Activated T-cell treated with anti-CD3 and anti-CD28 coated beads, Interleukin-2, amount 50 U/mL, for 72 hours (primary cell): Measurements from ENCODE around the gene SERINC5. TPM values are rescaled to one million over a fixed set of nuclear protein-coding genes. Genes with fewer than 3 reads are reported as not detected.

Source experiments
- ATAC-seq, 2 donors: fragments of 150-1000 bp; cut with Tn5 transposase; replicated peaks in 1 of 2; 2 replicates each; pipeline ENCODE4 v1.10.0; 2021; ENCODE audit warnings: moderate library complexity in 2 of 2, mild to moderate bottlenecking in 1 of 2
- DNase-seq, 2 donors: peaks; one replicate each; pipeline ENCODE4 v3.0.0; 2021 to 2022; ENCODE audit warnings: mixed read lengths in 1 of 2
- H3K27ac Mint-ChIP-seq: one replicate; pipeline ENCODE4 v1.8.0; 2022; ENCODE audit warnings: mild to moderate bottlenecking, moderate library complexity, mixed read lengths
- H3K27me3 Mint-ChIP-seq: one replicate; pipeline ENCODE4 v1.8.0; 2022; ENCODE audit warnings: low read depth, mixed read lengths
- H3K36me3 Mint-ChIP-seq, 2 donors: one replicate each; pipeline ENCODE4 v1.8.0; 2022; ENCODE audit warnings: mixed read lengths in 2 of 2, mild to moderate bottlenecking in 1 of 2; ENCODE audit not compliant: insufficient read depth in 2 of 2
- H3K4me1 Mint-ChIP-seq: one replicate; pipeline ENCODE4 v1.8.0; 2022; ENCODE audit warnings: low read depth, mixed read lengths
- H3K4me3 Mint-ChIP-seq, 2 donors: one replicate each; pipeline ENCODE4 v1.8.0; 2022; ENCODE audit warnings: mild to moderate bottlenecking in 2 of 2, mixed read lengths in 2 of 2, moderate library complexity in 2 of 2
- H3K9me3 Mint-ChIP-seq, 2 donors: one replicate each; pipeline ENCODE4 v1.8.0; 2022; ENCODE audit warnings: mixed read lengths in 2 of 2
- total RNA-seq, 2 donors: library from RNA; stranded (reverse); gene quantifications; one replicate each; pipeline ENCODE4 v1.2.3, GENCODE V29; 2022

Gene SERINC5
- total RNA-seq, 2 donors from 2014 or later: 41.1 to 48.3 TPM

DNA sequence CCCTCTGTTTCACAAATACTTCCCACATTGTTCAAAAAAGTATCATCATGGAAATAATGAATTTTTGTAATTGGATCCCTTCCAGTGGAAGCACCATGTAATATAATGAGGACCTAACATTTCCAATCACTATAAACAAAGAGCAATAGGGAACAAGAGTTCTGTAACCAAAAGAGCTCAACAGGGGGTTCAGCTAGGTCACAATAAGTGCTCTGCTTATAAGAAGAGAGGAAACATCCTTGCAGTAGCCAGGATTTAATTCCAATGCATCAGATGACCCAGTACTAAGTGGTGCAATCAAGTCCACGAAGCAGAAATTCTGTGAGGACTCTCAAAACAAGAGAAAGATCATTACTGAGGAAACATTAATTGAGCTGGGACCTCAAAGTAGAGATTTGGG, 5.9 kb downstream of the SERINC5 start:
- peaks cover 8 to 14% of the 10 kb centered on the region in 2 donors for H3K36me3 Mint-ChIP-seq
- H3K4me3 Mint-ChIP-seq: peak overlapping the region in 1 of 2 donors; percentile 53
- peaks cover under 1 to 2% of the 10 kb centered on the region in 2 donors for H3K9me3 Mint-ChIP-seq
- H3K27me3 Mint-ChIP-seq: no peaks in the 10 kb centered on the region
- peak overlapping the region; percentile 79 for H3K27ac Mint-ChIP-seq
- H3K4me1 Mint-ChIP-seq: peaks cover 93% of the 10 kb centered on the region
- DNase-seq (no peak), ATAC-seq (no peak)

DNA sequence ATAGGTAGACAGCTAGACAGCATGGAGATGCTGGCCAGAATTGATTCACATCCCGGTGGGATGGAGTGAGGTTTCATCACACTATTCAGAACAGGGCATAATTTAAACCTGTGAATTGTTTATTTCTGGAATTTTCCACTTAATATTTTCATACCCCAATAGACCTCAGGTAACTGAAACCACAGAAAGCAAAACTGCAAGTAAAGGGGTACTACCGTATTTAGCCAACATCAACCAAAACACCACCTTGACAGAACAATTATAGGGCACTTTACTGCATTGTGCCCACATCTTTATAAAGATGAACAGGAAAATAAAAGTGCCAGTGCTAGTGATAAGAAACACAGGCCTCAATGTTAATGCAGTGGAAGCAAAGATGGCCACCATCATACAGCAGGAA, 7.5 kb downstream of the SERINC5 start:
- Mint-ChIP-seq H3K27me3 (no peaks in the 10 kb centered on the region), H3K4me3 (peak overlapping the region; percentile 57 to 84), H3K9me3 (peaks cover 3 to 4% of the 10 kb centered on the region in 2 donors), H3K4me1 (peaks cover 80% of the 10 kb centered on the region), H3K27ac (peak overlapping the region; percentile 71), H3K36me3 (peaks cover 7 to 13% of the 10 kb centered on the region in 2 donors)
- DNase-seq (no peak), ATAC-seq (peak; percentile 1 to 12)

DNA sequence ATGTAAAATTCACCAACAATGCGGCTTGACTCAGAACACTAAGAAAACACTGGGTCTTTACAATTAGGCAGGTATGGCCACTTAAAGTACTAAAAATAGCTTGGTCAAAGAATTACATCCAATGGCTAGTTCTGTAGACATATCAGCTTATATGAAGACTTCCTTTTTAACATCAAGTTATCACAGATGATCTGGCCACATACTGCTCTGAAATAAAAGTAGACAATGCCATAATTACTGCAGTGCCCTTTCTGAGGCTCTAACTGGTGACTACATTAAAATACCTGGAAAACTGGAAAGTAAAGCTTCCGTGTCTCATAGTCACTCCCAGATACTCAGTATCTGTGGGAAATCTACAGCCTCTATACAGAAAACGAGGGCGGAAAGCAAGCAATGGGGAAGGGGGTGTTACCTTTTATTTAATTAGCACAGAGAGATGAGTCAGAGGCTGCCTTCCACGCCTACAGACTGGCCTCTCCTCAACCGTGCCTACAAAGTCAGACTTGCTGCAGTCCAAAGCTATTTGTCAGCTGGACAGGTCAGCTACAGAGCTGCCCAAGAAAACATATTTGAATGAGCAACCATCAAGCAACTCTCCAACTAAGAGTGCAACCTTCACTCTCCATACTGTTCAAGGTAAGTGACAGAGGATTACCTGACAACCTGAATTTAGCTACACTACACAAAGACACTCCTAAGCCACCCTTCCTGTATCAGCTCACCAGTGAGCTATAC, 8.7 kb downstream of the SERINC5 start:
- no peaks in the 10 kb centered on the region for H3K27me3 Mint-ChIP-seq
- peak overlapping the region; percentile 57 to 84 for H3K4me3 Mint-ChIP-seq
- ATAC-seq: peak; percentile 81 to 82
- peaks cover 11 to 18% of the 10 kb centered on the region in 2 donors for H3K36me3 Mint-ChIP-seq
- DNase-seq: peak; percentile 34 to 49
- H3K9me3 Mint-ChIP-seq: peaks cover 7 to 8% of the 10 kb centered on the region in 2 donors
- H3K27ac Mint-ChIP-seq: peak overlapping the region; percentile 56
- peaks cover 68% of the 10 kb centered on the region for H3K4me1 Mint-ChIP-seq

DNA sequence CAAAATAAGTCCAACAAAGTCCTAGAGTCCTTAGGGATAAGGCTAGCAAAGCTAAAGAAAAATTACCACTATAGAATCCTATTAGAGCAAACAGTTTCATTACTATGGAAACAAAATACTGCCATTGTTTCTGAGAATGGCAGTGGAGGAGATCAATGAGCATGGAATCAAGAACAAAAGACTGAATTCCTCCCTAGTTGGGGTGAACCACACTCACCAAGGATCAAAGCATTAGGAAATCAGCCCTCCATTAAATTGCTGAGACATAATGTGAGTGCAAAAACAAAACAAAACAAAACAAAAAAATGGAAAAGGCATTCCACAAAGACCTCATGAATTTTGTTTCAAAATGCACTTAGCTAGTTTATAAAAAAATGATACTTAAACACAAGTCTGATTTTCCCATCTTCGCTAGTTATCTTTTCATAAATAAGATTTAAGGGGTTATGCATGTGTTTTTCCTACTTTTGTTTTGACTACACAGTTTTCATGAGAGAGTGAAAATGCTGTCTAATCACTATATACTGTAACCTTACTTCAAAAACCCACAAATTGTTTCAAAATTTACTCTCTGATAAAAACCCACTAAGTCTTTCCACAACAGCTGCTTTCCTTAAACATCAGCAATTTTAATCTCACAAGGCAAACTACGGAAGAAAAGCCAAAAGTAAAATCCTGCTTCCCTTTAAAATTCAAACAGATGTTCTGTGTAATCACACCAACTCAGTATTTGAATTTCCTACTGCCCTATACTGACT, 9.7 kb downstream of the SERINC5 start:
- H3K4me3 Mint-ChIP-seq: peak overlapping the region; percentile 57 to 66
- peaks cover 19 to 27% of the 10 kb centered on the region in 2 donors for H3K36me3 Mint-ChIP-seq
- H3K4me1 Mint-ChIP-seq: peaks cover 68% of the 10 kb centered on the region
- no peaks in the 10 kb centered on the region for H3K27me3 Mint-ChIP-seq
- peak overlapping the region; percentile 72 for H3K27ac Mint-ChIP-seq
- H3K9me3 Mint-ChIP-seq: peaks cover 9 to 12% of the 10 kb centered on the region in 2 donors
- peak in 1 of 2 donors; percentile 26 for ATAC-seq
- no peak for DNase-seq

DNA sequence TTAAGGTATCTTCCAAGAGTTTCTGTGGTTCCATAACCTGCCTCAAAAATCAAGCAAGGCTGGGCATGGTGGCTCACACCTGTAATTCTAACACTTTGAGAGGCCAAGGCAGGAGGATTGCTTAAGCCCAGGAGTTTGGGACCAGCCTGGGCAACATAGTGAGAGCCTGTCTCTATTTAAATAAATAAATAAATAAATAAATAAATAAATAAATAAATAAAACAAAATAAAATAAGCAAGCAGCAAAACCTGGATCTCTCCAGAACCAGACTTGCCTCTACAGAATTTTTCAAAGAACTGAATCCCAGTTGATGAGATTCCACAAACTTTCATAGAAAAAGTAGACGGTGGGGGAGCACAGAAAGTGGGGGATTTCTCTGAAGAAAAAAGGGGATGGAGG, 12.3 kb downstream of the SERINC5 start:
- H3K9me3 Mint-ChIP-seq: peaks cover 9 to 12% of the 10 kb centered on the region in 2 donors
- no peak overlapping the region for H3K4me3 Mint-ChIP-seq
- peaks cover 19 to 27% of the 10 kb centered on the region in 2 donors for H3K36me3 Mint-ChIP-seq
- ATAC-seq: no peak
- DNase-seq: no peak
- H3K27me3 Mint-ChIP-seq: no peaks in the 10 kb centered on the region
- no peak overlapping the region for H3K27ac Mint-ChIP-seq
- peaks cover 69% of the 10 kb centered on the region for H3K4me1 Mint-ChIP-seq

DNA sequence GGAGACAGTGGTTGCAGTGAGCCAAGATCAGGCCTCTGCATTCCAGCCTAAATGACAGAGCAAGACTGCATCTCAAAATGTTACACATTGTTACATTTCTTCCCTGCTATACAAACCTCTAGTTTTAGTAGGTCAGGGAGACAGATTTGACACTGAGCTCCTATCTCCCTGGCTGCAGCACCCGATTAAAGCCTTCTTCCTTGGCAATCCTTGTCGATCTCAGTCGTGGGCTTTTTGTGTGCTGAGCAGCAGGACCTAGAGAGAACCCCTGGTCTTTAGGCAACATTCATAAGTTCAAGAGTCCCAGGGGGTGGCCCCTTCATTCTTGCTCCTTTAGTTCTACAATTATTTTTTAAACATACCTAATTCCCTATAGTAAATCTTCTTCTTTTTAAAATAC, 13.0 kb downstream of the SERINC5 start:
- Mint-ChIP-seq H3K27ac (no peak overlapping the region), H3K4me1 (peaks cover 69% of the 10 kb centered on the region), H3K27me3 (no peaks in the 10 kb centered on the region), H3K4me3 (no peak overlapping the region), H3K9me3 (peaks cover 9 to 12% of the 10 kb centered on the region in 2 donors), H3K36me3 (peaks cover 19 to 27% of the 10 kb centered on the region in 2 donors)
- DNase-seq (no peak), ATAC-seq (no peak)

DNA sequence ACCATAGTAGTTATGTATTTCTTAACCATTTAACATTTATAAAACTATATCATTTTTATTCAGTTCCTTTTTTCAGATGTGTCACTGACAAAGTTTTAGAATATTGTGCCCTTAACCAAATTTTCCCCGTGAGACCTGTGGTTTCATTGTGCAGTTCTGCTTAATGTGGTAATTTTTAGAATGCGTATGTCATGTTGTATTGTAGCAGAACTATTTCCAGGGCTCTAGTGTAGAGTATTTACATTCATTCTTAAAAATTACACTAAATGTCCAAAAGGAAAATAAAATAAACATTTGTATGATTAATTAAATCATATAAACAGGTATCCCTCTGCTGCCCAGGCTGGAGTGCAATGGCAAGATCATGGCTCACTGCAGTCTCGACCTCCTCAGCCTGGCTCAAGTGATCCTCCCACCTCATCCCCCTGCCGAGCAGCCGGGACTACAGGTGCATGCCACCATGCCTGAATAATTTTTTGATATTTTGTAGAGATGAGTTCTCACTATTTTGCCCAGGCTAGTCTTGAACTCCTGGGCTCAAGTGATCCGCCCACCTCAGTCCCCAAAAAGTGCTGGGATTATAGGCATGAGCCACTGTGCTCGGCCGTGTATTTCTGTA, 15.4 kb downstream of the SERINC5 start:
- Mint-ChIP-seq H3K27ac (peak overlapping the region; percentile 26), H3K4me1 (peaks cover 69% of the 10 kb centered on the region), H3K4me3 (peak overlapping the region; percentile 59 to 60), H3K27me3 (no peaks in the 10 kb centered on the region), H3K36me3 (peaks cover 19 to 29% of the 10 kb centered on the region in 2 donors), H3K9me3 (peaks cover 9 to 12% of the 10 kb centered on the region in 2 donors)
- DNase-seq (no peak), ATAC-seq (peak; percentile 45 to 76)

DNA sequence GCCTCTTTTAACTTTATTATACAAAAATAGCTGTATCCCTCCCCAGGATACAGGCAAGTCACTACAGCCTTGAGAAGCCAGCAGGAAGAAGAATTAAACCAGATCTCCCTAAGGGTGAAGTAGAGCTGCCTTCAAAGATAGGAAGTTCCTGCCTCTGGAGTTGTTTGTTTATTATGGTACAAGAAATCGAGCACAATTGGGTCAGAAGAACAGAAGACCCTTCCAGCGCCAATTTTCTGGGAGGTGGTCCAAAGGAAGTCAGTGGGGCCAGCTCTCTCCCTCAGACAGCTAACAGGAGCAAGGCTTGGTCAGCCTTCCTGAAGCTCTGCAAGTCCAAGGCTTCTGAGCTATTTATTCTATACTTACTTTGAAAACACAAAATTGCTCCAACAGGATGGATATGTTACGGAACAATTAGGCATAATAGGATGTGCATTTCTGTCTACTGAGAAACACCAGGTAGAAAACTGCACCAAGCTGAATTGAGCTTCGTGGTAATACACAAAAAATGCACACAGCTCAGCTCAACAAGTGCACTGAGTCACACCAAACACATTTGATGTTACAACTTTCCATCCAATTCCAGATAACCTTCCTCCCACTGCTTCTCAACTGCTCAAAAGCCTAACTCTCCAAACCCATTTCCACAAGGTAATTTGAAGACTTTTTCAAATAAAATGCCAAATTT, 16.0 kb downstream of the SERINC5 start:
- Mint-ChIP-seq H3K9me3 (peaks cover 7 to 9% of the 10 kb centered on the region in 2 donors), H3K4me3 (peak overlapping the region; percentile 31 to 59), H3K36me3 (peaks cover 16 to 24% of the 10 kb centered on the region in 2 donors), H3K27ac (peak overlapping the region; percentile 86), H3K27me3 (no peaks in the 10 kb centered on the region), H3K4me1 (peaks cover 70% of the 10 kb centered on the region)
- ATAC-seq (peak; percentile 70 to 73), DNase-seq (no peak)

DNA sequence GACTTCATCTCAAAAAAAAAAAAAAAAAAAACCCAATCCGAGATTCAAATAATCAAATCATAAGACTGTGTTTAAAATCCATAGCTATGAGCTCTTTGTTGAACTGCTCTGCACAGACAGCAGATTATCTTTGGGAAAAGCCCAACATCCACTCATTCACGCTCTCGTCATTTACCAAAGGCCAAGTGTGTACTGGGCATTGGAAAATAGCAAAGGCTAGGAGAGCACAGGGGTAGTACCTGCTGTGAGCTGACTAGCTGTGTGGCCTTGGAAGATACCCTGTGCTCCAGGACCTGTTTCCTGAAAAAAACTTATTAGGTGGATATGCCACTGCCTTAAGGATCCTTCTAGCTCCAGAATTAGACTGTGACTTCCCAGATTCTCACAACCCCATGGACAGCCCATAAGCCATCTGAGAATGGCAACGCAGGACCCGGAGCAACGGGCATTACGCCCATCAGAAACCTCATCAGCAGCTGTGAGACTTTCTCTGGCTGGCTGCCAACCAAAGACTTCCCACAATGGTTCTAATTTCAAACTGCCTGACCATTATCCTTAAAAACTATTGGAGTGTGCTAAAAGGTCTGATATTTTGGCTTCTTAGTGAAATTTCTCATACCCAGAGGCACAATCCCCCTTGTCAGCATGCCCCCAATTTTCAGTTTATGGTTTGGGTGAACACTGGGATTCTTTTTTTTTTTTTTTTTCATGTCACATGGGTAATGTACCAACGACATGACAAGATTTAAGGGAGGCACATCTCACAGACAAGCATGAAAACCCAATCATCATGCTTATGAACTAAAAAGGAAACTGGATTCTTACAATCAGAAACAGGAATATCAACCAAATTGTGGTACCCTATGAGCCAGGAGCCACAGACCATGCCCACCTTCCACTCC, 16.8 kb downstream of the SERINC5 start:
- peak overlapping the region; percentile 86 for H3K27ac Mint-ChIP-seq
- peaks cover 6 to 9% of the 10 kb centered on the region in 2 donors for H3K9me3 Mint-ChIP-seq
- no peaks in the 10 kb centered on the region for H3K27me3 Mint-ChIP-seq
- H3K4me3 Mint-ChIP-seq: peak overlapping the region; percentile 59 to 62
- peaks cover 17 to 24% of the 10 kb centered on the region in 2 donors for H3K36me3 Mint-ChIP-seq
- ATAC-seq: peak in 1 of 2 donors; percentile 12
- H3K4me1 Mint-ChIP-seq: peaks cover 77% of the 10 kb centered on the region
- DNase-seq: no peak

DNA sequence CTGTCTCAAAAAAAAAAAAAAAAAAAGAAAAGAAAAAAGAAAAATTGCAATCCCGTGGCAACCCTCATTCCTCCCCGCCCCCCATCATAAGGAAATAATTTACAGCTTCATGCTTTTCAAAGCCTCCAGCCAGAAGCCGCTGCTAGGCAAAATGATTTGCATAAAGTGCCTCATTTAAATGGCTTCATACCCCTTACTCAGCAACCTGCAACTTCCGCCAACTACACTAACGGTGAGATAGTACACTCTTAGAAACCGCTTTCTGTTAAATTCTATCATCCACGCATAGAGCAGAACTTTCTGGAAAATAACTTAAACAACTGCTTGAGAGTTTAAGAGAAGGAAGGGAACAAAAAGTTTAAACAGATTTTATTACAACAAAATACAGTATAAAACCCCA, 17.8 kb downstream of the SERINC5 start:
- Mint-ChIP-seq H3K36me3 (peaks cover 13 to 21% of the 10 kb centered on the region in 2 donors), H3K4me1 (peaks cover 81% of the 10 kb centered on the region), H3K27ac (peak overlapping the region; percentile 75), H3K9me3 (peaks cover 2 to 5% of the 10 kb centered on the region in 2 donors), H3K4me3 (peak overlapping the region; percentile 59 to 62), H3K27me3 (no peaks in the 10 kb centered on the region)
- ATAC-seq (peak in 1 of 2 donors; percentile 50), DNase-seq (peak in 1 of 2 donors; percentile 18)

DNA sequence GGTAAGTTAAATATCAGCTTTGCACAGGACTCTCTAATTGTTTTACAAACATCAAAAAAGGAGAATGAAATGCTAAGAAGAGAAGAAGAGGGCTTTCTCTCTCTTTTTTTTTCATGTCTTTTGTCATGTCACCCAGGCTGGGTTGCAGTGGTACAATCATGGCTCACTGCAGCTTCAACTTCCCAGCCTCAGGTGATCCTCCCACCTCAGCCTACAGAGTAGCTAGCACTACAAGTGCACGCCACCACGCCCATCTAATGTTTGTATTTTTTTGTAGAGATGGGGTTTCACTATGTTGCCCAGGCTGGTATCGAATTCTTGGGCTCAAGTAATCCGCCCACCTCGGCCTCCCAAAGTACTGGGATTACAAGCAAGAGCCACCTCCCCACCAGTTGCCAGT, 18.6 kb downstream of the SERINC5 start:
- H3K36me3 Mint-ChIP-seq: peaks cover 10 to 16% of the 10 kb centered on the region in 2 donors
- H3K4me1 Mint-ChIP-seq: peaks cover 90% of the 10 kb centered on the region
- peaks cover 2 to 4% of the 10 kb centered on the region in 2 donors for H3K9me3 Mint-ChIP-seq

More for the DNA sequence above, 18.6 kb downstream of the SERINC5 start:
- DNase-seq (no peak), ATAC-seq (no peak)
- Mint-ChIP-seq H3K4me3 (peak overlapping the region in 1 of 2 donors; percentile 62), H3K27ac (peak overlapping the region; percentile 68), H3K27me3 (no peaks in the 10 kb centered on the region)
